Measurements from ENCODE around the gene OCIAD2.
"Not testable (repeated sequence)": the region's sequence is repeated elsewhere in the genome, so short reads cannot be mapped to it uniquely, and the experiment has no call there.

Gene OCIAD2

GRCh38 chr4:48907706-48908477 lies 1.3 kb upstream of the OCIAD2 start:
- no peak for DNase-seq (ENCODE audit: low read depth)

- DNase-seq (ENCODE audit: low read depth): no peak
Observed at GRCh38 chr4:48905363-48906015, 1.1 kb downstream of the OCIAD2 start.

GRCh38 chr4:48904541-48905142 lies 1.9 kb downstream of the OCIAD2 start:
- no peak for DNase-seq (ENCODE audit: low read depth)

GRCh38 chr4:48904101-48904500 lies 2.5 kb downstream of the OCIAD2 start:
- DNase-seq (ENCODE audit: low read depth): no peak

GRCh38 chr4:48902266-48902665 lies 4.3 kb downstream of the OCIAD2 start:
- DNase-seq (ENCODE audit: low read depth): peak; percentile 19

GRCh38 chr4:48901196-48901595 lies 5.4 kb downstream of the OCIAD2 start:
- DNase-seq (ENCODE audit: low read depth): no peak

GRCh38 chr4:48899950-48900349 lies 6.6 kb downstream of the OCIAD2 start:
- DNase-seq (ENCODE audit: low read depth): no peak

- DNase-seq (ENCODE audit: low read depth): no peak
Observed at GRCh38 chr4:48899432-48899749, 7.2 kb downstream of the OCIAD2 start.

- no peak for DNase-seq (ENCODE audit: low read depth)
Observed at GRCh38 chr4:48898733-48899431, 7.7 kb downstream of the OCIAD2 start.

GRCh38 chr4:48896845-48897244 lies 9.7 kb downstream of the OCIAD2 start:
- DNase-seq (ENCODE audit: low read depth): no peak

- DNase-seq (ENCODE audit: low read depth): no peak
Observed at GRCh38 chr4:48891028-48891619, 15.4 kb downstream of the OCIAD2 start.

GRCh38 chr4:48889750-48890149 lies 16.8 kb downstream of the OCIAD2 start:
- DNase-seq (ENCODE audit: low read depth): not testable (repeated sequence)

GRCh38 chr4:48881646-48882045 lies 24.9 kb downstream of the OCIAD2 start:
- DNase-seq (ENCODE audit: low read depth): not testable (repeated sequence)

- no peak for DNase-seq (ENCODE audit: low read depth)
Observed at GRCh38 chr4:48879561-48880442, 26.8 kb downstream of the OCIAD2 start.

GRCh38 chr4:48877827-48878535 lies 28.6 kb downstream of the OCIAD2 start:
- no peak for DNase-seq (ENCODE audit: low read depth)

- not testable (repeated sequence) for DNase-seq (ENCODE audit: low read depth)
Observed at GRCh38 chr4:48864696-48865095, 41.9 kb downstream of the OCIAD2 start.

GRCh38 chr4:48863728-48864127 lies 42.8 kb downstream of the OCIAD2 start:
- no peak for DNase-seq (ENCODE audit: low read depth)

GRCh38 chr4:48862661-48863060 lies 43.9 kb downstream of the OCIAD2 start:
- DNase-seq (ENCODE audit: low read depth): no peak

- no peak for DNase-seq (ENCODE audit: low read depth)
Observed at GRCh38 chr4:48862038-48862437, 44.5 kb downstream of the OCIAD2 start.

GRCh38 chr4:48858130-48858529 lies 48.4 kb downstream of the OCIAD2 start:
- DNase-seq (ENCODE audit: low read depth): peak; percentile 13

GRCh38 chr4:48854982-48855381 lies 51.6 kb downstream of the OCIAD2 start:
- DNase-seq (ENCODE audit: low read depth): peak; percentile 14
